ENCODE data around the gene MANSC4. TPM values are rescaled to one million over a fixed set of nuclear protein-coding genes. Genes with fewer than 3 reads are reported as not detected.

Gene MANSC4
- total RNA-seq, 1 experiment from 2014 or later, result not detected

DNA sequence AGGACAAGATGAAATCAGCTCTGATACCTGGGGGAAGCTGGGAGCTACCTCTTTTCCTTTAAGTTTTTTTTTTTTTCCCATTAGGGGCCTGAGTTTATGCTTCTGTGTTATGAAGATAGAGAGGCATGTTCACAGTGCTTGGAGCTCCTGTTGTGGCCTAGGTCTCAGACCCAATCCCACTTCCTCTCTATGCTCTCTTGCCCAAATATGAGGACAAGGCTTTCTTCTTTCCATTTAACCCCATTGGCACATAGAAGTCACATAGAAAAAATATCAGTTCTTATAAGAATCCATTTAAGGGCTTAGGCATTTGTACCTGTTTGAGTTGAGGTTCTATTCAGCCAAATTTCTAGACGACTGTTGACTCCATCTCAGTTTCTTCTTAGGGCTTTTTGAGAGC lies 56.8 kb downstream of the MANSC4 start:
- CTCF ChIA-PET, result interaction anchor here (0.6 kb wide), 1 partner anchor 182 kb away, joined by 4 read pairs; no protein-coding TSS in a partner anchor
- no peak for TF ChIP-seq GTF2I (CRISPR knock-in tag; conservative IDR thresholded peaks at IDR 0.05)
- no peak for TF ChIP-seq OVOL2 (CRISPR knock-in tag; IDR thresholded peaks at IDR 0.05; ENCODE audit: borderline replicate concordance)
- TF ChIP-seq FOXK1 (CRISPR knock-in tag; IDR thresholded peaks at IDR 0.05), result no peak
- no peak for TF ChIP-seq AFF4 (CRISPR knock-in tag; IDR thresholded peaks at IDR 0.05; ENCODE audit: borderline replicate concordance)
- TF ChIP-seq ZNF317 (CRISPR knock-in tag; IDR thresholded peaks at IDR 0.05; ENCODE audit: borderline replicate concordance, low read depth), result no peak
- no peak for TF ChIP-seq JUN (CRISPR knock-in tag; IDR thresholded peaks at IDR 0.05)
- TF ChIP-seq ZNF532 (CRISPR knock-in tag; IDR thresholded peaks at IDR 0.05; ENCODE audit: borderline replicate concordance), result no peak
- no peak for TF ChIP-seq AR (CRISPR knock-in tag; IDR thresholded peaks at IDR 0.05)
- no peak for TF ChIP-seq ZNF121 (CRISPR knock-in tag; IDR thresholded peaks at IDR 0.05)
- TF ChIP-seq, protein P1, sequence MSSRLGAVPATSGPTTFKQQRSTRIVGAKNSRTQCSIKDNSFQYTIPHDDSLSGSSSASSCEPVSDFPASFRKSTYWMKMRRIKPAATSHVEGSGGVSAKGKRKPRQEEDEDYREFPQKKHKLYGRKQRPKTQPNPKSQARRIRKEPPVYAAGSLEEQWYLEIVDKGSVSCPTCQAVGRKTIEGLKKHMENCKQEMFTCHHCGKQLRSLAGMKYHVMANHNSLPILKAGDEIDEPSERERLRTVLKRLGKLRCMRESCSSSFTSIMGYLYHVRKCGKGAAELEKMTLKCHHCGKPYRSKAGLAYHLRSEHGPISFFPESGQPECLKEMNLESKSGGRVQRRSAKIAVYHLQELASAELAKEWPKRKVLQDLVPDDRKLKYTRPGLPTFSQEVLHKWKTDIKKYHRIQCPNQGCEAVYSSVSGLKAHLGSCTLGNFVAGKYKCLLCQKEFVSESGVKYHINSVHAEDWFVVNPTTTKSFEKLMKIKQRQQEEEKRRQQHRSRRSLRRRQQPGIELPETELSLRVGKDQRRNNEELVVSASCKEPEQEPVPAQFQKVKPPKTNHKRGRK (CRISPR knock-in tag; IDR thresholded peaks at IDR 0.05; ENCODE audit: borderline replicate concordance), result no peak
- TF ChIP-seq ZNF281 (CRISPR knock-in tag; IDR thresholded peaks at IDR 0.05), result no peak
- no peak for TF ChIP-seq NFATC4 (CRISPR knock-in tag; IDR thresholded peaks at IDR 0.05)
- TF ChIP-seq RELA (CRISPR knock-in tag; IDR thresholded peaks at IDR 0.05; ENCODE audit: borderline replicate concordance), result no peak
- no peak for TF ChIP-seq MXD4 (CRISPR knock-in tag; IDR thresholded peaks at IDR 0.05; ENCODE audit: borderline replicate concordance)
- H3K27me3 Mint-ChIP-seq (ENCODE audit: low read depth), result no peaks in the 10 kb centered on the region
- no peak overlapping the region for H3K4me3 Mint-ChIP-seq
- H3K36me3 Mint-ChIP-seq, result peaks cover 35% of the 10 kb centered on the region
- POLR2A ChIA-PET, result no interaction called here
- no peaks in the 10 kb centered on the region for H3K9me3 Mint-ChIP-seq
- no peak overlapping the region for H3K27ac Mint-ChIP-seq
- ATAC-seq (no peak), DNase-seq (ENCODE audit: low spot score) (no peak)
- H3K4me1 Mint-ChIP-seq, result no peaks in the 10 kb centered on the region
